Lower leg skin (tissue), 4 donors: ENCODE measurements around the gene PARN. TPM values are rescaled to one million over a fixed set of nuclear protein-coding genes. Genes with fewer than 3 reads are reported as not detected.
"Not testable (repeated sequence)": the region's sequence is repeated elsewhere in the genome, so short reads cannot be mapped to it uniquely, and the experiment has no call there.

Experiments
- DNase-seq, 2 donors: peaks; one replicate each; pipeline ENCODE4 v3.0.0-alpha.2; 2019; ENCODE audit warnings: low spot score in 2 of 2
- H3K4me3 ChIP-seq: fragments of 200-600 bp; sonication (generic); 2 replicates; pipeline ENCODE4 v1.5.1; 2017; ENCODE audit warnings: mild to moderate bottlenecking, low read depth; ENCODE audit not compliant: poor library complexity, severe bottlenecking
- POLR2A ChIP-seq, 2 donors: fragments of 450-650 bp; IDR thresholded peaks; one replicate each; pipeline ENCODE4 v1.6.1; 2016 to 2017; ENCODE audit warnings: antibody characterized with exemption in 2 of 2, mild to moderate bottlenecking in 1 of 2, moderate library complexity in 1 of 2
- WGBS, 2 donors: methylation state at CpG; one replicate each; pipeline ENCODE4 v1.1.5; 2018; 5-methylcytosine and 5-hydroxymethylcytosine counted together
- intact Hi-C: fragments of 100-400 bp; cut with DNase I; formaldehyde crosslinking; loops from one replicate; pipeline ENCODE4 v1.15.0; 2023; ENCODE audit warnings: low total_unique reads
- total RNA-seq, 4 donors: library from RNA; depleted of rRNA; stranded (reverse); fragments of >200 nt; gene quantifications; one replicate each; pipeline ENCODE4 v1.1.0, GENCODE V29; 2016
- TF ChIP-seq, protein P1 (sequence below), 3 donors: fragments of 450-650 bp; IDR thresholded peaks; one replicate each; pipeline ENCODE4 v1.5.1; 2016; ENCODE audit warnings: antibody characterized with exemption in 3 of 3, mild to moderate bottlenecking in 3 of 3, moderate library complexity in 2 of 3

The PARN gene
- total RNA-seq, 4 donors from 2014 or later = 23.4 to 28.7 (median 25.4) TPM

DNA sequence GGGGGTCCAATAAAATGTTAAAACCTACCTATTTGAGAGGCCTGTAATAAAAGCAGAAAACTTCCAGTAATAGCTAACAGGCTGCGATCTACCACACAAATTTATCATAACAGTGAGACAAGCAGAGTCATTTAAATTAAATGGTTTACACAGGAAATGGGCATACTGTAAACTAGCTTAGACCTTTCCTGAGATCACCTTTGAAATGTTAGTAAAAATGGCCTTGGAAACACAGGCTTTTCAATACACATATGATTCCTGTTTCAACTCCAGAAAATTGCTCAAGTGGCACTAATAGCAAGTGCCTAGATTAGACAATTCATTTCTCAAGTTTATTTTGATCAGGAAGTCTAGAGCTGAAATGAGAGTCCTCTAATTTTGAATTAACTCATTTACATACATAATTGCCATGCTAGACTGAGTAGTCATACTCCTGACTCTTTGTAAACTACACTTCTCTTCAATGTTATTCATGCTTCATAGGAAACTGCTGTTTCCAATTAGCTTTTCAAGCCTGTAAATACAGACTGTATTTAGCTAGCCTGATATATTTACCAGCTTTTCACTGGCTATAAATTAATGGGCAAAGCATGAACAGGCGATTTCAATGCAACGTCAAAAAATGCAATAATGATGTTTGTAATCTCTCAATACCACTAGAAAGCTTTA is 43.3 kb downstream of the PARN start:
- TF ChIP-seq, protein P1, sequence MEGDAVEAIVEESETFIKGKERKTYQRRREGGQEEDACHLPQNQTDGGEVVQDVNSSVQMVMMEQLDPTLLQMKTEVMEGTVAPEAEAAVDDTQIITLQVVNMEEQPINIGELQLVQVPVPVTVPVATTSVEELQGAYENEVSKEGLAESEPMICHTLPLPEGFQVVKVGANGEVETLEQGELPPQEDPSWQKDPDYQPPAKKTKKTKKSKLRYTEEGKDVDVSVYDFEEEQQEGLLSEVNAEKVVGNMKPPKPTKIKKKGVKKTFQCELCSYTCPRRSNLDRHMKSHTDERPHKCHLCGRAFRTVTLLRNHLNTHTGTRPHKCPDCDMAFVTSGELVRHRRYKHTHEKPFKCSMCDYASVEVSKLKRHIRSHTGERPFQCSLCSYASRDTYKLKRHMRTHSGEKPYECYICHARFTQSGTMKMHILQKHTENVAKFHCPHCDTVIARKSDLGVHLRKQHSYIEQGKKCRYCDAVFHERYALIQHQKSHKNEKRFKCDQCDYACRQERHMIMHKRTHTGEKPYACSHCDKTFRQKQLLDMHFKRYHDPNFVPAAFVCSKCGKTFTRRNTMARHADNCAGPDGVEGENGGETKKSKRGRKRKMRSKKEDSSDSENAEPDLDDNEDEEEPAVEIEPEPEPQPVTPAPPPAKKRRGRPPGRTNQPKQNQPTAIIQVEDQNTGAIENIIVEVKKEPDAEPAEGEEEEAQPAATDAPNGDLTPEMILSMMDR (IDR thresholded peaks at IDR 0.05) = no peak
- TF ChIP-seq POLR2A (IDR thresholded peaks at IDR 0.05) = no peak
- no peak overlapping the region for H3K4me3 ChIP-seq
- intact Hi-C loops = no loop called here
- 74 to 85% methylated on average over 3 of the region's 3 CpGs for WGBS, 2 donors
- DNase-seq = no peak

DNA sequence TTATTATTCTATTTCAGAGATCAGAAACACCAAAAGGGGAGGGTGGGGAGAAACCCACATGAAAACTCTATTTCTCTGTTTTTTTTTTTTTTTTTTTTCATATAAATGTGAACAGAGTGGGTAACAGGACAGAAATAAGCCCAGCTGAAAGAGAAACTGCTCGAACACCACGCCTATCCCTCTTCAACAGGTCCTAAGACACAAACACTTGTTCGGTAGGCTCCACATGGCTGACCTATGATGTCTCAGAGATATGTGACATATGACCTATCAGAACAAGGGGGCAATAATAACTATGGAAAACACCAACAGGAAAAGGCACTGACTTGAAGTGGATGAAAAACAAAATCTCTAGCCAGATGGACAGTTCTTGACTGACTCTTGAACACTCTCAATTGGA is 44.8 kb downstream of the PARN start:
- no peak overlapping the region for H3K4me3 ChIP-seq
- TF ChIP-seq, protein P1 (IDR thresholded peaks at IDR 0.05) = no peak
- no peak for TF ChIP-seq POLR2A (IDR thresholded peaks at IDR 0.05)
- WGBS, 2 donors = 93 to 98% methylated on average over 3 of the region's 3 CpGs
- no peak for DNase-seq
- intact Hi-C loops = no loop called here

DNA sequence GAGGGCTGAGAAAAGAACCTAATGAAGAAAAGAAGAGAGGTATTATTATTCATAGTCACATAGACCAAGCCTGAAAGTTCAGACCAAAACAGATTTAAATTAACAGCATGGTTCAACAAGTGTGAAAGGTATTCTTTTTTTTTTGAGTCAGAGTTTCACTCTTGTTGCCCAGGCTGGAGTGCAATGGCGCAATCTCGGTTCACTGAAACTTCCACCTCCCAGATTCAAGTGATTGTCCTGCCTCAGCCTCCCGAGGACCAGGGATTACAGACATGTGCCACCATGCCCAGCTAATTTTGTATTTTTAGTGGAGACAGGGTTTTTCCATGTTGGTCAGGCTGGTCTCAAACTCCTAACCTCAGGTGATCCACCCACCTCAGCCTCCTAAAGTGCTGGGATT is 49.1 kb downstream of the PARN start:
- 88 to 94% methylated on average over 3 of the region's 3 CpGs for WGBS, 2 donors
- H3K4me3 ChIP-seq, intact Hi-C loops, DNase-seq: not testable (repeated sequence)

DNA sequence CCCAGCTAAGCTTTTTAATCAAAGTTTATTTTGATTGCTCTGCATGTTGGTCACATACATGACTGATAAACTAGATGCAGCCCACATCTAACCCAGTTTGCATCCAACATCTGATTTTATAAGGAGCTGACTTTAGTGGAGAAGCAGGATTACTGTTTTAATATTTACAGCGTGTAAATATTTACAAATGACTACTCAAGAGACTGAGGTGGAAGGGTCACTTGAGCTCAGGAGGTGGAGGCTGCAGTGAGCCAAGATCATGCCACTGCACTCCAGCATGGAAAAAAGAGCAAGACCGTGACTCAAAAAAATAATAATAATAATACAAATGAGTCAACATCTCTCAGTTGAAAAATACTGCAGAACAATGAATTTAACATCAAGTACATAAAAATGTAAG is 50.8 kb downstream of the PARN start:
- no peak for DNase-seq
- no peak for TF ChIP-seq POLR2A (IDR thresholded peaks at IDR 0.05)
- intact Hi-C loops = no loop called here
- 89 to 95% methylated on average over 2 of the region's 2 CpGs for WGBS, 2 donors
- H3K4me3 ChIP-seq = no peak overlapping the region

DNA sequence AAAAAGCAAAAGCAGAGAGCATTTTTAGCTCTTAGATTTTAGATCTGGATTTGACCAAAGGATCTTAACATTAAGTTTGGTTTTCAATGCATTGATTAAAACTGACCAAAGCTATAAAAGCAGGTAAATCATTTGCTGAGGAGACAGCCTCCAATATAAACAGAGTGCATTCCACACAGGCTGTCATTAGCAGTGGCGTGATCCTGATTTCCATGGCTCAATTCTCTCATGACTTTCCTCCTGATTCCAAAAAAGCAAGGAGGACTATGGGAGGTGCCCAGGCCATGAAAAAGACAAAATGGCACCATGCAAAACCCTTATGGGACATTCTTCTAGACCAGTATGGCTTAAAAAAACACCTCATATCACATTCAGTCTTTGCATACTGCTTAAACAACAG is 53.5 kb downstream of the PARN start:
- intact Hi-C loops = no loop called here
- no peak for DNase-seq
- no peak overlapping the region for H3K4me3 ChIP-seq
- 97 to 100% methylated on average over 1 of the region's 1 CpG for WGBS, 2 donors
- TF ChIP-seq POLR2A (IDR thresholded peaks at IDR 0.05) = no peak
- TF ChIP-seq, protein P1 (IDR thresholded peaks at IDR 0.05) = no peak

DNA sequence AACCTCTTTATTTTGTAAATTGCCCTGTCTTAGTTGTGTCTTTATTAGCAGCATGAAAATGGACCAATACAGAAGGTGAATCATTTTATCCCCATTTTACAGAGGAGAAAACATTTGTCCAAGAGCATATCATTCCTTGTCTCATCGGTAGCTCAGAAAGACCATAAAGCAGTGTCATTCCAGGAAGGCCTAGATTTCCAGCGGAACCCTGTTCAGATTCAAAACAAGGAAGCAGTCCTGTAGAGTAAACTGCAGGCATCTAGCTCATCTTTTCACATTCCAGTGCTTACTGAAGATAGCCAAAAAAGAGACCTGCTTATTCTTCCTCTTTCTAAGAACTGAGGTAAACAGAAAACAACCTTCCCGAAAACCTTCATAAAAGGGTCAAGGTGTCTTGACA is 54.0 kb downstream of the PARN start:
- no peak for DNase-seq
- TF ChIP-seq, protein P1 (IDR thresholded peaks at IDR 0.05) = no peak
- TF ChIP-seq POLR2A (IDR thresholded peaks at IDR 0.05) = no peak
- intact Hi-C loops = no loop called here
- WGBS, 2 donors = 95 to 97% methylated on average over 3 of the region's 3 CpGs
- H3K4me3 ChIP-seq = no peak overlapping the region

DNA sequence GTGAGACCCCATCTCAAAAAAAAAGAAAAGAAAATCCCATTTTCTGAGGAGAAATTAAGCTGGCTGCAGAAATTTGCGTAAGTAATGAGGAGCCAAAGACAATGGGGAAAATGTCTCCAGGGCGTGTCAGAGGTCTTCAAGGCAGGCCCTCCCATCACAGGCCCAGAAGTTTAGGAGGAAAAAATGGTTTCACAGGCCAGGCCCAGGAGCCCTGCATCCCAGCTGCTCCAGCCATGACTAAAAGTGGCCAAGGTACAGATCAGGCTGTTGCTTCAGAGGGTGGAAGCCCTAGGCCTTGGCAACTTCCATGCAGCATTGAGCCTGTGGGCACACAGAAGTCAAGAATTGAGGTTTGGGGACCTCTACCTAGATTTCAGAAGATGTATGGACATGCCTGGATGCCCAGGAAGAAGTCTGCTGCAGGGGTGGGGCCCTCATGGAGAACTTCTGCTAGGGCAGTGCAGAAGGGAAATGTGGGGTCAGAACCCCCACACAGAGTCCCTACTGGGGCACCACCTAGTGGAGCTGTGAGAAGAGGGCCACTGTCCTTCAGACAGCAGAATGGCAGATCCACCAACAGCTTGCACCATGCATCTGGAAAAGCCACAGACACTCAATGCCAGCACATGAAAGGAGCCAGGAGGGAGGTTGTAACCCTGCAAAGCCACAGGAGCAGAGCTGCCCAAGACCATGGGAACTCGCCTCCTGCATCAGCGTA is 55.2 kb downstream of the PARN start:
- WGBS, 2 donors = 82 to 100% methylated on average over 4 of the region's 4 CpGs
- intact Hi-C loops, H3K4me3 ChIP-seq, DNase-seq: not testable (repeated sequence)
